K562 (cell line): ENCODE measurements around the gene DUSP10. TPM values are rescaled to one million over a fixed set of nuclear protein-coding genes. Genes with fewer than 3 reads are reported as not detected.

Source experiments
- ATAC-seq: fragments of 200-7000 bp; cut with Tn5 transposase; 3 replicates; pipeline ENCODE4 v1.9.1; 2020; ENCODE audit warnings: moderate library complexity
- BruUV-seq: library from RNA; stranded (reverse); fragments of 400-500 nt; replicated peaks from 2 replicates; lab custom pipeline; 2021; lab: Mats Ljungman, UMichigan
- CTCF ChIA-PET: fragments of 300-600 bp; formaldehyde crosslinking; extraction: SDS; loops from one replicate; lab custom pipeline; 2021; ENCODE audit warnings: low intra/inter-chr PET ratio; lab: Yijun Ruan, JAX
- POLR2A ChIA-PET: fragments of 300-600, 350-650 bp; sonication (Branson Sonifier 250); formaldehyde crosslinking; extraction: SDS; loops from one replicate; lab custom pipeline; 2021; ENCODE audit warnings: antibody characterized with exemption, inconsistent platforms; lab: Yijun Ruan, JAX
- DNase-seq, 4 experiments: peaks; one replicate each; pipeline versions ENCODE4 v3.0.0 to v3.0.0-alpha.2; 2011 to 2018; ENCODE audit warnings: low spot score in 3 of 4, mixed read lengths in 3 of 4; ENCODE audit errors: extremely low read depth in 1 of 4
- FAIRE-seq: peaks from 2 replicates; lab custom pipeline; 2011; peaks lifted over from hg19 to GRCh38; lab: Jason Lieb, UNC
- H2AFZ ChIP-seq: 2 replicates; pipeline ENCODE4 v1.6.0; 2011; ENCODE audit warnings: low read depth, low read length, control low read depth, inconsistent platforms
- H3K27ac ChIP-seq: fragments of 200-600 bp; 3 replicates; pipeline ENCODE4 v1.8.0; 2011; ENCODE audit warnings: low read depth, mild to moderate bottlenecking, control low read depth, inconsistent platforms, low read length, moderate library complexity, mixed read lengths; ENCODE audit errors: extremely low read depth
- H3K27me3 ChIP-seq, 2 experiments: fragments of 300-600 bp in 1 of 2; 2 replicates in 1 of 2; 3 replicates in 1 of 2; pipeline versions ENCODE4 v1.6.0 to v1.8.0; 2011; ENCODE audit warnings: inconsistent platforms in 2 of 2, low read length in 2 of 2, mild to moderate bottlenecking in 1 of 2, mixed read lengths in 1 of 2, moderate library complexity in 1 of 2; ENCODE audit not compliant: control insufficient read depth in 2 of 2, insufficient read depth in 2 of 2
- H3K36me3 ChIP-seq: fragments of 300-600 bp; 3 replicates; pipeline ENCODE4 v1.8.0; 2011; ENCODE audit warnings: mild to moderate bottlenecking, low read length, inconsistent platforms; ENCODE audit not compliant: control insufficient read depth, insufficient read depth
- H3K4me1 ChIP-seq, 2 experiments: fragments of 200-600 bp in 1 of 2; replicated peaks in 1 of 2; 2 replicates in 1 of 2; 3 replicates in 1 of 2; pipeline versions ENCODE4 v1.5.1 to v1.8.0; 2011; ENCODE audit warnings: inconsistent platforms in 2 of 2, low read length in 2 of 2, mild to moderate bottlenecking in 1 of 2, mixed read lengths in 1 of 2, moderate library complexity in 1 of 2; ENCODE audit not compliant: control insufficient read depth in 2 of 2, insufficient read depth in 2 of 2
- H3K4me2 ChIP-seq: 2 replicates; pipeline ENCODE4 v1.6.1; 2011; ENCODE audit warnings: low read length, control low read depth, inconsistent platforms, mixed read lengths; ENCODE audit not compliant: insufficient read depth
- H3K4me3 ChIP-seq: fragments of 200-600 bp; sonication (generic), shearing (Covaris generic); 2 replicates; pipeline ENCODE4 v1.5.1; 2016; ENCODE audit warnings: control low read depth, inconsistent platforms
- H3K79me2 ChIP-seq: fragments of 200-600 bp; 3 replicates; pipeline ENCODE4 v1.8.0; 2011; ENCODE audit warnings: low read length, inconsistent platforms; ENCODE audit not compliant: control insufficient read depth, insufficient read depth
- H3K9ac ChIP-seq, 2 experiments: 2 replicates each; pipeline versions ENCODE4 v1.6.0 to v1.6.1; 2011; ENCODE audit warnings: low read depth in 2 of 2, low read length in 2 of 2, control low read depth in 1 of 2, inconsistent platforms in 1 of 2, mild to moderate bottlenecking in 1 of 2, mixed read lengths in 1 of 2; ENCODE audit not compliant: insufficient read depth in 1 of 2
- H3K9me1 ChIP-seq: one replicate; pipeline ENCODE4 v1.6.0; 2011; ENCODE audit warnings: inconsistent platforms, mild to moderate bottlenecking, low read length, moderate library complexity; ENCODE audit not compliant: control insufficient read depth, insufficient read depth
- H3K9me3 ChIP-seq: replicated peaks from 2 replicates; pipeline ENCODE4 v1.5.1; 2011; ENCODE audit warnings: low read depth, low read length, inconsistent platforms; ENCODE audit not compliant: control insufficient read depth, insufficient read depth
- H4K20me1 ChIP-seq: replicated peaks from 2 replicates; pipeline ENCODE4 v1.6.1; 2011; ENCODE audit warnings: low read length, inconsistent platforms, mixed read lengths; ENCODE audit not compliant: control insufficient read depth, insufficient read depth
- CBFA2T3 ChIP-seq: fragments of 450-650 bp; IDR thresholded peaks from 2 replicates; pipeline ENCODE4 v1.6.1; 2017
- KAT2B ChIP-seq: IDR thresholded peaks from one replicate; pipeline ENCODE4 v1.6.1; 2012; ENCODE audit warnings: low read depth, mild to moderate bottlenecking, control low read depth, inconsistent platforms, low read length, moderate library complexity
- KDM5B ChIP-seq: fragments of 200-600 bp; sonication (generic); IDR thresholded peaks from 2 replicates; pipeline ENCODE4 v1.6.1; 2012; ENCODE audit warnings: low read depth, mild to moderate bottlenecking, moderate library complexity, low read length, control low read depth, inconsistent platforms; ENCODE audit not compliant: insufficient replicate concordance
- LARP7 ChIP-seq: fragments of 450-650 bp; IDR thresholded peaks from 2 replicates; pipeline ENCODE4 v1.6.1; 2016
- MAFF ChIP-seq: IDR thresholded peaks from 2 replicates; pipeline ENCODE4 v1.6.1; 2012; ENCODE audit warnings: low read length, improper control_type of control experiment
- MECOM ChIP-seq: fragments of 250-450 bp; sonication (Bioruptor Pico); IDR thresholded peaks from 2 replicates; pipeline ENCODE4 v1.8.0; 2022; ENCODE audit warnings: inconsistent platforms
- PCBP2 ChIP-seq: fragments of 200-400 bp; formaldehyde crosslinking; IDR thresholded peaks from 2 replicates; pipeline ENCODE4 v1.6.1; 2018; ENCODE audit warnings: low read length, low read depth, mild to moderate bottlenecking, moderate library complexity; ENCODE audit not compliant: poor library complexity, severe bottlenecking
- ZBTB1 ChIP-seq: sonication (generic); formaldehyde crosslinking; IDR thresholded peaks from 2 replicates; pipeline ENCODE4 v1.8.1; 2023; ENCODE audit warnings: missing genetic modification reagents, low read depth, mild to moderate bottlenecking, borderline replicate concordance
- ZNF24 ChIP-seq: fragments of 450-650 bp; IDR thresholded peaks from 2 replicates; pipeline ENCODE4 v1.6.1; 2016
- ZNF583 ChIP-seq: fragments of 250-450 bp; sonication (Bioruptor Pico); IDR thresholded peaks from 2 replicates; pipeline ENCODE4 v1.4.0; 2020
- ZNF764 ChIP-seq: fragments of 250-450 bp; sonication (Bioruptor Pico); IDR thresholded peaks from 2 replicates; pipeline ENCODE4 v1.4.0; 2020; ENCODE audit warnings: low read depth, mild to moderate bottlenecking, moderate library complexity
- WGBS: fragments of 100-300 bp; shearing (Covaris generic); methylation state at CpG from one replicate; pipeline ENCODE4 v1.1.6; 2016; ENCODE audit warnings: low coverage, mixed read lengths; ENCODE audit not compliant: insufficient coverage; ENCODE audit errors: missing lambda C conversion rate; 5-methylcytosine and 5-hydroxymethylcytosine counted together
- in situ Hi-C: fragments of 300-500 bp; cut with MboI; formaldehyde crosslinking; loops from 4 replicates; pipeline ENCODE4 v1.15.0; 2018; ENCODE audit warnings: inconsistent platforms, mixed read lengths
- intact Hi-C: fragments of 100-400 bp; cut with micrococcal nuclease; formaldehyde crosslinking; loops from 2 replicates; pipeline ENCODE4 v1.14.2; 2022
- polyA plus RNA-seq, 8 experiments: library from polyadenylated mRNA; depleted of rRNA in 4 of 8; stranded (reverse) in 5 of 8; unstranded in 3 of 8; fragments of >200 nt; fragmentation: Nextera tagmentation in 2 of 8; fragmentation: Illumina TruSeq in 1 of 8; extraction: Ambion mirVana in 2 of 8; extraction: Trizol in 1 of 8; gene quantifications; 2 replicates each; pipeline versions ENCODE4 v1.2.1 to v1.2.3, GENCODE V29; 2011 to 2014; ENCODE audit warnings: inconsistent platforms in 1 of 8, missing spikeins in 1 of 8
- total RNA-seq, 7 experiments: library from RNA; depleted of rRNA in 6 of 7; stranded (reverse); fragments of >200 nt in 6 of 7; fragmentation: Illumina TruSeq in 2 of 7; extraction: Trizol in 2 of 7; gene quantifications; 2 replicates each; pipeline versions ENCODE4 v1.2.1 to v1.2.3, GENCODE V29; 2011 to 2021; ENCODE audit warnings: low replicate concordance in 1 of 7
- TF ChIP-seq, protein P1 (sequence below): fragments of 450-650 bp; formaldehyde crosslinking; IDR thresholded peaks from 2 replicates; pipeline ENCODE4 v1.4.0; 2020; ENCODE audit warnings: mild to moderate bottlenecking, moderate library complexity
- TF ChIP-seq, protein P2 (sequence below): fragments of 450-650 bp; IDR thresholded peaks from 2 replicates; pipeline ENCODE4 v1.7.1; 2018; ENCODE audit warnings: mild to moderate bottlenecking, low read depth; ENCODE audit not compliant: partially characterized antibody

Gene DUSP10
- total and polyA plus RNA-seq, 9 of the 15 experiments (the other 6 are each of a cell fraction or from before 2014, with no cell fraction given), result 1.7 to 8.3 (median 6.1) TPM

DNA sequence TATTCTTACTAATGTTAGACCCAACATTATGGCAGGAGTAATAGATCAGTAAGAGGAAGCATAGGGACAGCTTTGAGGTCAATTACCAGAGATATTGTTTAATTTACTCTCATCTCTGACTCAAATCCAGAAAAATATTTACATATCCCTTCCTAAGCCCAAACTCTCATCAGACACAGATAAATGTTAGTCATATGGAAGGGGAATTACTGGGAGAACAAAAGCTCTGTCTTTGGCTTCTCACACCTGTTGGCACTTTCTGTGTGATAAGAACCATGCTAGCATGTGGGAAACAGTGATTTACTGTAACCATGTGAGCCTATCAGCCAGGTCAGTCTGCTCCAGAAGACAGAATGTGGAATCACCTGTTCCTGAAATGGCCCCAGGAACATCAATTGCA, 72.4 kb downstream of the DUSP10 start:
- intact Hi-C loops, result no loop called here

DNA sequence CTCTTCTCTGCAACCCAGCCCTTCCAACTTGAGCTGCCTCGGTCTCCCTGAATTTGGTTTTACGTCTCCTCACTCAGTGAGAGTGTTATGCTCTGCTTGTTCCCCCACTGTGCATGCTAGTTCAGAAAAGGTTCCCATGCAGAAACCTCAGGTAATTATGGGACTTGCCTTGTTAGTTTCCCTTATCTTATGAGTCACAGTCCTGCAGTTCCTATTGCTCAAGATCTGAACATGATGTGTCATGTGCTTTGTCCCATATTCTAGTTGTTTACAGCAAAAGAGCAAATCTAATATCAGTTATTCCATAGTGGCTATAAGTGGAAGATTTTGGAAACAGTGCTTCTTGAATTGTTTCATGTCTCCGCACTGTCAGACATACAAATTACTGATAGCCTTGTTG, 74.4 kb downstream of the DUSP10 start:
- POLR2A ChIA-PET, result no interaction called here
- WGBS, result 11% methylated on average over 3 of the region's 3 CpGs
- Histone ChIP-seq H2AFZ (peak overlapping the region; percentile 57; the same call in 1 of the 2 replicates), H3K27ac (peak overlapping the region; percentile 21; the same call in 1 of the 3 replicates), H3K4me1 (peaks cover 0 to 11% of the 10 kb centered on the region in 2 experiments; a peak in 2 of 5 replicates), H3K4me3 (no peak overlapping the region), H3K27me3 (no peaks in the 10 kb centered on the region), H4K20me1 (no peaks in the 10 kb centered on the region), H3K9me3 (no peaks in the 10 kb centered on the region), H3K79me2 (no peaks in the 10 kb centered on the region), H3K9ac (no peak overlapping the region), H3K9me1 (no peaks in the 10 kb centered on the region), H3K36me3 (no peaks in the 10 kb centered on the region), H3K4me2 (no peak overlapping the region; the same call in 1 of the 2 replicates)
- intact Hi-C loops (no loop called here), in situ Hi-C loops (no loop called here)
- CTCF ChIA-PET, result interaction anchor here (0.7 kb wide), 1 partner anchor 74 kb away, joined by 3 read pairs; the partner anchor contains the start of gene DUSP10
- peak; percentile 78 for ATAC-seq
- peak; percentile 70 for FAIRE-seq
- no TSS peak for BruUV-seq
- peak in 2 of 4 experiments; percentile 22 to 64 for DNase-seq
- TF ChIP-seq LARP7, result no peak
- TF ChIP-seq ZBTB1, result no peak
- TF ChIP-seq ZNF24, result 0 out of 2 replicates have a peak, but pooled peaks have one; percentile 59
- TF ChIP-seq KDM5B, result no peak
- no peak for TF ChIP-seq ZNF764 (CRISPR knock-in tag)
- TF ChIP-seq, protein P1, sequence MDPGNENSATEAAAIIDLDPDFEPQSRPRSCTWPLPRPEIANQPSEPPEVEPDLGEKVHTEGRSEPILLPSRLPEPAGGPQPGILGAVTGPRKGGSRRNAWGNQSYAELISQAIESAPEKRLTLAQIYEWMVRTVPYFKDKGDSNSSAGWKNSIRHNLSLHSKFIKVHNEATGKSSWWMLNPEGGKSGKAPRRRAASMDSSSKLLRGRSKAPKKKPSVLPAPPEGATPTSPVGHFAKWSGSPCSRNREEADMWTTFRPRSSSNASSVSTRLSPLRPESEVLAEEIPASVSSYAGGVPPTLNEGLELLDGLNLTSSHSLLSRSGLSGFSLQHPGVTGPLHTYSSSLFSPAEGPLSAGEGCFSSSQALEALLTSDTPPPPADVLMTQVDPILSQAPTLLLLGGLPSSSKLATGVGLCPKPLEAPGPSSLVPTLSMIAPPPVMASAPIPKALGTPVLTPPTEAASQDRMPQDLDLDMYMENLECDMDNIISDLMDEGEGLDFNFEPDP (CRISPR knock-in tag), result no peak
- no peak for TF ChIP-seq KAT2B
- 0 out of 2 replicates have a peak, but pooled peaks have one; percentile 23 for TF ChIP-seq ZNF583 (CRISPR knock-in tag)
- TF ChIP-seq MECOM, result no peak
- TF ChIP-seq, protein P2, sequence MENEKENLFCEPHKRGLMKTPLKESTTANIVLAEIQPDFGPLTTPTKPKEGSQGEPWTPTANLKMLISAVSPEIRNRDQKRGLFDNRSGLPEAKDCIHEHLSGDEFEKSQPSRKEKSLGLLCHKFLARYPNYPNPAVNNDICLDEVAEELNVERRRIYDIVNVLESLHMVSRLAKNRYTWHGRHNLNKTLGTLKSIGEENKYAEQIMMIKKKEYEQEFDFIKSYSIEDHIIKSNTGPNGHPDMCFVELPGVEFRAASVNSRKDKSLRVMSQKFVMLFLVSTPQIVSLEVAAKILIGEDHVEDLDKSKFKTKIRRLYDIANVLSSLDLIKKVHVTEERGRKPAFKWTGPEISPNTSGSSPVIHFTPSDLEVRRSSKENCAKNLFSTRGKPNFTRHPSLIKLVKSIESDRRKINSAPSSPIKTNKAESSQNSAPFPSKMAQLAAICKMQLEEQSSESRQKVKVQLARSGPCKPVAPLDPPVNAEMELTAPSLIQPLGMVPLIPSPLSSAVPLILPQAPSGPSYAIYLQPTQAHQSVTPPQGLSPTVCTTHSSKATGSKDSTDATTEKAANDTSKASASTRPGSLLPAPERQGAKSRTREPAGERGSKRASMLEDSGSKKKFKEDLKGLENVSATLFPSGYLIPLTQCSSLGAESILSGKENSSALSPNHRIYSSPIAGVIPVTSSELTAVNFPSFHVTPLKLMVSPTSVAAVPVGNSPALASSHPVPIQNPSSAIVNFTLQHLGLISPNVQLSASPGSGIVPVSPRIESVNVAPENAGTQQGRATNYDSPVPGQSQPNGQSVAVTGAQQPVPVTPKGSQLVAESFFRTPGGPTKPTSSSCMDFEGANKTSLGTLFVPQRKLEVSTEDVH, result no peak

More for the DNA sequence above, 72.4 kb downstream of the DUSP10 start:
- Histone ChIP-seq H3K4me3 (no peak overlapping the region), H3K79me2 (no peaks in the 10 kb centered on the region), H3K9me3 (no peaks in the 10 kb centered on the region), H2AFZ (no peak overlapping the region), H3K9me1 (no peaks in the 10 kb centered on the region), H3K4me2 (no peak overlapping the region), H3K27me3 (no peaks in the 10 kb centered on the region), H4K20me1 (no peaks in the 10 kb centered on the region), H3K36me3 (no peaks in the 10 kb centered on the region), H3K4me1 (peaks cover 0 to 11% of the 10 kb centered on the region in 2 experiments; a peak in 2 of 5 replicates), H3K27ac (no peak overlapping the region), H3K9ac (no peak overlapping the region)
- POLR2A ChIA-PET, result interaction anchor here (1.2 kb wide), 2 partner anchors 13 to 74 kb away, joined by 3 to 5 read pairs; no protein-coding TSS in a partner anchor
- TF ChIP-seq CBFA2T3, result peak; percentile 19; the same call in 1 of the 2 replicates
- TF ChIP-seq MAFF, result no peak
- TF ChIP-seq PCBP2, result no peak
- DNase-seq (no peak), ATAC-seq (no peak), FAIRE-seq (no peak)
- in situ Hi-C loops, result no loop called here
- no TSS peak for BruUV-seq
- CTCF ChIA-PET, result no interaction called here
